Measurements from ENCODE around the gene TAOK2. TPM values are rescaled to one million over a fixed set of nuclear protein-coding genes. Genes with fewer than 3 reads are reported as not detected.

Gene TAOK2
- total and polyA plus RNA-seq, 2 of the 13 experiments (the other 11 are each of a cell fraction or from before 2014, with no cell fraction given), result 17.4 to 43.2 TPM

GRCh38 chr16:29961479-29962343 is 12.0 kb upstream of the TAOK2 start, which contains the start of gene TMEM219 (continued):
- 0 out of 2 replicates have a peak, but pooled peaks have one; percentile 12 for TF ChIP-seq SALL2 (CRISPR knock-in tag; IDR thresholded peaks at IDR 0.05)
- TF ChIP-seq ZNF282 (IDR thresholded peaks at IDR 0.05; ENCODE audit: partially characterized antibody), result no peak
- TF ChIP-seq ZNF343 (CRISPR knock-in tag; IDR thresholded peaks at IDR 0.05), result no peak
- no peak; the same call in 1 of the 2 replicates for TF ChIP-seq HCFC1 (IDR thresholded peaks at IDR 0.05; ENCODE audit: low read depth, low read length)
- TF ChIP-seq E2F2 (CRISPR knock-in tag; IDR thresholded peaks at IDR 0.05; ENCODE audit: borderline replicate concordance), result 0 out of 2 replicates have a peak, but pooled peaks have one; percentile 69
- peak; percentile 46 to 49; a peak in 2 of 4 replicates for TF ChIP-seq HMGXB4 (CRISPR knock-in tag; IDR thresholded peaks at IDR 0.05; ENCODE audit: borderline replicate concordance in 1 of 2, low read depth in 1 of 2)
- no peak for TF ChIP-seq FOXP1 (IDR thresholded peaks at IDR 0.05)
- TF ChIP-seq FOXP1 (CRISPR knock-in tag; IDR thresholded peaks at IDR 0.05), result no peak
- peak; percentile 93 for TF ChIP-seq ZNF687 (CRISPR knock-in tag; IDR thresholded peaks at IDR 0.05)
- peak; percentile 85; the same call in 1 of the 2 replicates for TF ChIP-seq ZFP91 (CRISPR knock-in tag; IDR thresholded peaks at IDR 0.05; ENCODE audit: borderline replicate concordance)
- no peak for TF ChIP-seq ZNF460 (CRISPR knock-in tag; IDR thresholded peaks at IDR 0.05; ENCODE audit: borderline replicate concordance)
- no peak for TF ChIP-seq SRY (CRISPR knock-in tag; IDR thresholded peaks at IDR 0.05)
- peak; percentile 79 for TF ChIP-seq TFDP2 (CRISPR knock-in tag; IDR thresholded peaks at IDR 0.05)
- 0 out of 2 replicates have a peak, but pooled peaks have one; percentile 17 for TF ChIP-seq FOXO1 (CRISPR knock-in tag; IDR thresholded peaks at IDR 0.05)
- TF ChIP-seq ASH2L (IDR thresholded peaks at IDR 0.05; ENCODE audit: insufficient read length, low read depth, low read length), result peak; percentile 67
- no peak; the same call in 1 of the 2 replicates for TF ChIP-seq KDM5A (IDR thresholded peaks at IDR 0.05; ENCODE audit: borderline replicate concordance, low read length)

Data from HepG2 (cell line).